Activated naive CD4-positive, alpha-beta T cell treated with anti-CD3 and anti-CD28 coated beads for 36 hours (primary cell): ENCODE measurements around the gene TEDC2. TPM values are rescaled to one million over a fixed set of nuclear protein-coding genes. Genes with fewer than 3 reads are reported as not detected.

Source experiments
- CTCF ChIA-PET: fragments of 350-600 bp; sonication (Branson Sonifier 250); formaldehyde crosslinking; loops from one replicate; lab custom pipeline; 2021; ENCODE audit warnings: antibody characterized with exemption; lab: Charles Lee
- DNase-seq: peaks from one replicate; pipeline ENCODE4 v3.0.0-alpha.2; 2020
- H3K27ac Mint-ChIP-seq: one replicate; pipeline ENCODE4 v1.8.0; 2021; ENCODE audit warnings: mild to moderate bottlenecking, mixed read lengths
- H3K27me3 Mint-ChIP-seq: one replicate; pipeline ENCODE4 v1.8.0; 2021; ENCODE audit warnings: low read depth, mixed read lengths
- H3K36me3 Mint-ChIP-seq: one replicate; pipeline ENCODE4 v1.8.0; 2021; ENCODE audit warnings: low read depth, mixed read lengths
- H3K4me1 Mint-ChIP-seq: one replicate; pipeline ENCODE4 v1.8.0; 2021; ENCODE audit warnings: low read depth, mixed read lengths
- H3K4me3 Mint-ChIP-seq: one replicate; pipeline ENCODE4 v1.8.0; 2021; ENCODE audit warnings: mild to moderate bottlenecking, moderate library complexity, mixed read lengths
- H3K9me3 Mint-ChIP-seq: one replicate; pipeline ENCODE4 v1.8.0; 2021; ENCODE audit warnings: mixed read lengths
- intact Hi-C: fragments of 100-400 bp; cut with micrococcal nuclease; formaldehyde crosslinking; loops from one replicate; pipeline ENCODE4 v1.15.1; 2023
- microRNA-seq: library from miRNA; unstranded; fragments of <30 nt; microRNA quantifications from one replicate; pipeline ENCODE4 v1.2.0, GENCODE V29; 2022; ENCODE audit warnings: borderline microRNAs expressed, borderline replicate concordance
- total RNA-seq, 2 experiments: library from RNA; stranded (reverse); gene quantifications; one replicate each; pipeline ENCODE4 v1.2.3, GENCODE V29; 2021

The TEDC2 gene
- total RNA-seq, 2 experiments from 2014 or later = 24.2 to 24.8 TPM

GRCh38 chr16:2507052-2507659 is 47.2 kb downstream of the TEDC2 start:
- DNase-seq = no peak
- CTCF ChIA-PET = interaction anchor here (0.5 to 0.7 kb wide), 2 partner anchors 119 to 453 kb away, joined by 3 read pairs; no protein-coding TSS in a partner anchor
- intact Hi-C loops = no loop called here
- H3K27me3 Mint-ChIP-seq = no peaks in the 10 kb centered on the region
- H3K27ac Mint-ChIP-seq = no peak overlapping the region
- H3K9me3 Mint-ChIP-seq = no peaks in the 10 kb centered on the region
- no peaks in the 10 kb centered on the region for H3K36me3 Mint-ChIP-seq
- H3K4me1 Mint-ChIP-seq = no peaks in the 10 kb centered on the region
- no peak overlapping the region for H3K4me3 Mint-ChIP-seq

GRCh38 chr16:2507665-2508064 is 47.8 kb downstream of the TEDC2 start:
- CTCF ChIA-PET = interaction anchor here (0.5 kb wide), 1 partner anchor 452 kb away, joined by 3 read pairs; no protein-coding TSS in a partner anchor
- Mint-ChIP-seq H3K9me3 (no peaks in the 10 kb centered on the region), H3K4me1 (peaks cover 2% of the 10 kb centered on the region), H3K36me3 (no peaks in the 10 kb centered on the region), H3K27me3 (no peaks in the 10 kb centered on the region), H3K27ac (no peak overlapping the region), H3K4me3 (no peak overlapping the region)
- DNase-seq = no peak
- intact Hi-C loops = no loop called here

DNA sequence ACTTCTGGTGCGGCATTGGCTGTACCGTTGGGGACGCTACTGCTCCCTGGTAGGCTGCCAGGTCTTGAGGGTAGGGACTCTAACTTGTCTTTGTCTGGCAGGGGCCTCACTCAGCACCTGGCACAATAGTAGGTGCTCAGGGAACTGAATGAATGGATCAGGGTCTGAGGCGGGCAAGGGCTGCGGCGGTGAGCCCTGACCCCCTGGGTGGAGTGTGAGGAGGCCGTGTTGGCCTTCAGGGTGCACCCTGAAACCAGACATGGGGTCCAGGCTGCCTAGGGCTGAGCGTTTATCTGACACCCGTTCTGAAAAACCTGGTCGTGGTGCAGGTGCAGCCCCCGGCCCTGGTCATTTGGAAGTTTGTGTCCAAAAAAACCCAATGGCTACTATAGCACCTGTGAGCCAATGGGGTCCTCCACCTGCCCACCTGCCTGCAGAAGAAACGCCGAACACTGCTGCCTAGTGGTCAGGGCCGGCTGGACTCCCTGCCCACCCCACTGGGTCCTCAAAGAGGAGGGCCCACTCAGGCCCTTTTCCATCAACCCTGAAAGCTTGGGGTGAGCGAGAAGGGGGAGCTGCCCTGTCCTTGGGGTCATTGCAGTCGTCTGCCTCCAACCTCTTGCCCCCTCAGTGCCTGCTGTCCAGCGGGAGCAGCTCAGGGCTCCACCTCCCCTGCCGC is 49.0 kb downstream of the TEDC2 start:
- H3K4me3 Mint-ChIP-seq = no peak overlapping the region

DNA sequence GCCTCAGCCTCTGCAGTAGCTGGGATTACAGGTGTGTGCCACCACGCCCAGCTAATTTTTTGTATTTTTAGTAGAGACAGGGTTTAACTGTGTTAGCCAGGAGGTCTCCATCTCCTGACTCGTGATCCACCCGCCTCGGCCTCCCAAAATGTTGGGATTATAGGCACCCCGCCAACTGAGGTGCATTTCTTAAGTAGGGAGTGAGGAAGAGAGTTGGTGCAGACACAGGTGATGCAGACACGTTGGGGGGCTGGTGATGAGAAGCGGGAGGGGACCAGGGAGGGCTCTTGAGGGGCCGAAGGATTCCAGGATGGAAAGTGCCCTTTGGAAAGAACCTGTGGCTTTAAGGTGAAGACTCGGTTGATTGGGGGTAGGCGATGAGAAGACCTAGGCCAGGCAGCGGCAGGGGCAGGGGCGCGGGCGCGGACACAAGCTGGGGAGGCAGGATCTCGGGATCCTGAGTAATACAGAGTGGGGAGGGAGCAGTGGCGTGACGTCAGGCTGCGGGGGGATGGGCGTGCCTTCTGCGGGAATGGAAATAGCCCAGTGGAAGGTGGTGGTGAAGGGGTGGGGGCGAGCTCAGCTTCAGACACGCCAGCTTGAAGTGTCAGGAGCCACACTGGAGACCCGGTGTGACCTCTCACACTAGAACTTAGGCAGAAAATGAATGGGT is 51.4 kb downstream of the TEDC2 start:
- CTCF ChIA-PET = interaction anchor here (1.5 kb wide), 1 partner anchor 10 kb away, joined by 4 read pairs; no protein-coding TSS in a partner anchor
- intact Hi-C loops = loop anchor here (5.0 kb wide), 2 partner anchors 161 to 211 kb away; partner anchors contain the start of gene PRSS27
- no peak for DNase-seq

More for the DNA sequence above, 49.0 kb downstream of the TEDC2 start:
- no peaks in the 10 kb centered on the region for H3K27me3 Mint-ChIP-seq
- no peak overlapping the region for H3K27ac Mint-ChIP-seq
- no peak for DNase-seq
- intact Hi-C loops = no loop called here
- CTCF ChIA-PET = no interaction called here
- no peaks in the 10 kb centered on the region for H3K9me3 Mint-ChIP-seq
- no peaks in the 10 kb centered on the region for H3K36me3 Mint-ChIP-seq
- peaks cover 10% of the 10 kb centered on the region for H3K4me1 Mint-ChIP-seq

GRCh38 chr16:2511996-2512734 is 52.3 kb downstream of the TEDC2 start:
- H3K4me1 Mint-ChIP-seq = peaks cover 34% of the 10 kb centered on the region
- no peaks in the 10 kb centered on the region for H3K9me3 Mint-ChIP-seq
- H3K27ac Mint-ChIP-seq = no peak overlapping the region
- no peak for DNase-seq
- CTCF ChIA-PET = interaction anchor here (0.5 to 1.5 kb wide), 2 partner anchors 11 to 98 kb away, joined by 3 to 4 read pairs; no protein-coding TSS in a partner anchor
- peaks cover 4% of the 10 kb centered on the region for H3K36me3 Mint-ChIP-seq
- intact Hi-C loops = loop anchor here (2.0 to 5.0 kb wide), 3 partner anchors 83 to 210 kb away; partner anchors contain the start of genes CCNF and PRSS27
- H3K27me3 Mint-ChIP-seq = no peaks in the 10 kb centered on the region
- H3K4me3 Mint-ChIP-seq = peak overlapping the region; percentile 67

More for the DNA sequence above, 51.4 kb downstream of the TEDC2 start:
- Mint-ChIP-seq H3K27ac (no peak overlapping the region), H3K36me3 (peaks cover 4% of the 10 kb centered on the region), H3K4me1 (peaks cover 25% of the 10 kb centered on the region), H3K4me3 (no peak overlapping the region), H3K27me3 (no peaks in the 10 kb centered on the region), H3K9me3 (no peaks in the 10 kb centered on the region)

GRCh38 chr16:2512735-2513404 is 53.0 kb downstream of the TEDC2 start:
- CTCF ChIA-PET = interaction anchor here (0.5 to 0.7 kb wide), 2 partner anchors 24 to 99 kb away, joined by 3 read pairs; no protein-coding TSS in a partner anchor
- DNase-seq = no peak
- intact Hi-C loops = loop anchor here (1.0 to 5.0 kb wide), 5 partner anchors 19 to 290 kb away; partner anchors contain the start of genes CCNF, E4F1 and PRSS27
- Mint-ChIP-seq H3K27ac (peak overlapping the region; percentile 78), H3K36me3 (peaks cover 4% of the 10 kb centered on the region), H3K9me3 (no peaks in the 10 kb centered on the region), H3K27me3 (no peaks in the 10 kb centered on the region), H3K4me1 (peaks cover 41% of the 10 kb centered on the region), H3K4me3 (peak overlapping the region; percentile 67)

GRCh38 chr16:2513405-2514332 is 53.8 kb downstream of the TEDC2 start, which contains the start of gene ATP6V0C:
ATP6V0C (plus strand) TSS chr16:2513952; CDS start chr16:2514104, 152 bp downstream.
- CTCF ChIA-PET = interaction anchor here (0.7 kb wide), 1 partner anchor 25 kb away, joined by 3 read pairs; no protein-coding TSS in a partner anchor
- Mint-ChIP-seq H3K36me3 (peaks cover 4% of the 10 kb centered on the region), H3K4me3 (peak within 1 kb of the TSS; percentile 90), H3K9me3 (no peaks in the 10 kb centered on the region), H3K27me3 (no peaks in the 10 kb centered on the region), H3K27ac (peak within 1 kb of the TSS; percentile 91), H3K4me1 (peaks cover 49% of the 10 kb centered on the region)
- intact Hi-C loops = loop anchor here (1.0 to 5.0 kb wide), 5 partner anchors 19 to 290 kb away; partner anchors contain the start of genes CCNF, E4F1 and PRSS27
- peak; percentile 89 for DNase-seq

Small RNA genes lying within 50 kb of the gene (microRNA-seq; reads per million reads assigned to microRNA genes)
- gene MIR6767 (not detected), gene MIR6768 (not detected)

Other genes with a start within 250 kb of the TEDC2 start
- 1 to 10 TPM; 2.6 to 3.1 TPM for gene BRICD5, start 249.2 kb upstream of the TEDC2 start, total RNA-seq
- 10 to 100 TPM; 11.2 to 12.2 TPM for gene PGP, start 245.3 kb upstream of the TEDC2 start, total RNA-seq
- 10 to 100 TPM; 21.2 to 21.7 TPM for gene E4F1, start 236.5 kb upstream of the TEDC2 start, total RNA-seq
- gene DNASE1L2, start 223.7 kb upstream of the TEDC2 start, total RNA-seq = under 1 TPM; 0.33 to 0.62 TPM
- 10 to 100 TPM; 39.7 to 48.3 TPM for gene ECI1, start 208.5 kb upstream of the TEDC2 start, total RNA-seq
- 100 to 1,000 TPM; 306 to 311 TPM for gene RNPS1, start 192.0 kb upstream of the TEDC2 start, total RNA-seq
- gene ABCA3, start 119.4 kb upstream of the TEDC2 start, total RNA-seq = 1 to 10 TPM; 2.6 to 3.1 TPM
- gene CCNF, start 30.7 kb upstream of the TEDC2 start, total RNA-seq = 10 to 100 TPM; 73.5 to 74.5 TPM
- not detected for gene NTN3, start 11.2 kb downstream of the TEDC2 start, total RNA-seq
- gene TBC1D24, start 15.0 kb downstream of the TEDC2 start, total RNA-seq = 1 to 10 TPM; 8.1 to 8.6 TPM
- 10 to 100 TPM; 81.9 TPM for gene ATP6V0C, start 53.8 kb downstream of the TEDC2 start, total RNA-seq
- gene AMDHD2, start 60.3 kb downstream of the TEDC2 start, total RNA-seq = 10 to 100 TPM; 15.3 to 18.6 TPM
- gene CEMP1, start 71.3 kb downstream of the TEDC2 start, total RNA-seq = under 1 TPM in 1 of 2 experiments, not detected in 1; 0.17 TPM
- 10 to 100 TPM; 26.6 to 27.8 TPM for gene PDPK1, start 77.9 kb downstream of the TEDC2 start, total RNA-seq
- 10 to 100 TPM; 21.8 to 24.1 TPM for gene KCTD5, start 222.4 kb downstream of the TEDC2 start, total RNA-seq